ENCODE results near the gene LEKR1.

GRCh38 chr3:157023226-157023625 is 197.1 kb downstream of the LEKR1 start:
- TF ChIP-seq CTCF (IDR thresholded peaks at IDR 0.05) (no peak), POLR2A (IDR thresholded peaks at IDR 0.05) (no peak)
